ENCODE results near the gene ADAR. TPM values are rescaled to one million over a fixed set of nuclear protein-coding genes. Genes with fewer than 3 reads are reported as not detected.

ADAR gene
- total and polyA plus RNA-seq, 7 donors: 21.0 to 103 (median 67.8) TPM

GRCh38 chr1:154552036-154552435 lies 56.0 kb downstream of the ADAR start:
- Histone ChIP-seq H3K9me3 (no peaks in the 10 kb centered on the region), H3K4me1 (peaks cover 0 to 47% (median 36%) of the 10 kb centered on the region in 4 donors), H3K27ac (no peak overlapping the region), H3K27me3 (no peaks in the 10 kb centered on the region), H3K36me3 (peaks cover 30 to 76% (median 65%) of the 10 kb centered on the region in 4 donors), H3K4me3 (no peak overlapping the region)
- TF ChIP-seq POLR2A (IDR thresholded peaks at IDR 0.05) (no peak), CTCF (IDR thresholded peaks at IDR 0.05) (no peak), POLR2AphosphoS5 (IDR thresholded peaks at IDR 0.05) (no peak), EP300 (IDR thresholded peaks at IDR 0.05) (no peak)
- intact Hi-C loops (cut with DNase I): loop anchor here (10.0 kb wide), 1 partner anchor 503 kb away; the partner anchor contains the start of gene ADAM15
- no peak for DNase-seq
- WGBS, 2 donors: 89 to 91% methylated on average over 6 of the region's 6 CpGs

- H3K4me1 ChIP-seq: peaks cover 0 to 41% (median 30%) of the 10 kb centered on the region in 4 donors
- DNase-seq: no peak
- TF ChIP-seq POLR2AphosphoS5 (IDR thresholded peaks at IDR 0.05) (no peak), EP300 (IDR thresholded peaks at IDR 0.05) (no peak), CTCF (IDR thresholded peaks at IDR 0.05) (no peak)
- H3K4me3 ChIP-seq: no peak overlapping the region
- H3K9me3 ChIP-seq: no peaks in the 10 kb centered on the region
- WGBS, 2 donors: 48 to 73% methylated on average over 4 of the region's 4 CpGs
- no peaks in the 10 kb centered on the region for H3K27me3 ChIP-seq
- H3K27ac ChIP-seq: no peak overlapping the region
- intact Hi-C loops (cut with DNase I): loop anchor here (10.0 kb wide), 1 partner anchor 503 kb away; the partner anchor contains the start of gene ADAM15
- peaks cover 30 to 76% (median 65%) of the 10 kb centered on the region in 4 donors for H3K36me3 ChIP-seq
Measured at GRCh38 chr1:154551474-154551873, 56.5 kb downstream of the ADAR start.

- H3K27ac ChIP-seq: no peak overlapping the region
- no peak for DNase-seq
- no peak overlapping the region for H3K4me3 ChIP-seq
- H3K4me1 ChIP-seq: peaks cover 0 to 33% (median 22%) of the 10 kb centered on the region in 4 donors
- WGBS, 2 donors: 71 to 81% methylated on average over 6 of the region's 6 CpGs
- no peaks in the 10 kb centered on the region for H3K27me3 ChIP-seq
- H3K9me3 ChIP-seq: no peaks in the 10 kb centered on the region
- peaks cover 30 to 72% (median 63%) of the 10 kb centered on the region in 4 donors for H3K36me3 ChIP-seq
- intact Hi-C loops (cut with DNase I): loop anchor here (10.0 kb wide), 1 partner anchor 504 kb away; the partner anchor contains the start of gene ADAM15
- no peak for TF ChIP-seq POLR2AphosphoS5 (IDR thresholded peaks at IDR 0.05)
- TF ChIP-seq POLR2A (IDR thresholded peaks at IDR 0.05): no peak
- no peak for TF ChIP-seq CTCF (IDR thresholded peaks at IDR 0.05)
- TF ChIP-seq EP300 (IDR thresholded peaks at IDR 0.05): no peak
Measured at GRCh38 chr1:154550657-154551056, 57.3 kb downstream of the ADAR start.

GRCh38 chr1:154550070-154550469 lies 57.9 kb downstream of the ADAR start:
- no peak for DNase-seq
- no peak overlapping the region for H3K27ac ChIP-seq
- 61 to 75% methylated on average over 5 of the region's 5 CpGs for WGBS, 2 donors
- H3K4me1 ChIP-seq: peaks cover 0 to 31% (median 22%) of the 10 kb centered on the region in 4 donors
- peaks cover 30 to 66% (median 57%) of the 10 kb centered on the region in 4 donors for H3K36me3 ChIP-seq
- H3K27me3 ChIP-seq: no peaks in the 10 kb centered on the region
- TF ChIP-seq EP300 (IDR thresholded peaks at IDR 0.05) (no peak), CTCF (IDR thresholded peaks at IDR 0.05) (no peak), POLR2A (IDR thresholded peaks at IDR 0.05) (no peak), POLR2AphosphoS5 (IDR thresholded peaks at IDR 0.05) (no peak)
- intact Hi-C loops (cut with DNase I): loop anchor here (10.0 kb wide), 1 partner anchor 505 kb away; the partner anchor contains the start of gene ADAM15
- no peak overlapping the region for H3K4me3 ChIP-seq
- no peaks in the 10 kb centered on the region for H3K9me3 ChIP-seq
